Rectal smooth muscle tissue (tissue), 1 donor: ENCODE results near the gene ZNF598.
"Not testable (repeated sequence)": the region's sequence is repeated elsewhere in the genome, so short reads cannot be mapped to it uniquely, and the experiment has no call there.

Experiments
- H3K27ac ChIP-seq: one replicate; pipeline ENCODE4 v1.7.0; 2013; ENCODE audit warnings: low read depth, low read length, inconsistent platforms
- H3K27me3 ChIP-seq: one replicate; pipeline ENCODE4 v1.7.0; 2013; ENCODE audit warnings: low read length; ENCODE audit not compliant: control insufficient read depth, insufficient read depth
- H3K36me3 ChIP-seq: one replicate; pipeline ENCODE4 v1.7.0; 2013; ENCODE audit warnings: low read length; ENCODE audit not compliant: control insufficient read depth, insufficient read depth
- H3K4me1 ChIP-seq: one replicate; pipeline ENCODE4 v1.7.0; 2013; ENCODE audit warnings: low read length; ENCODE audit not compliant: control insufficient read depth, insufficient read depth
- H3K4me3 ChIP-seq: one replicate; pipeline ENCODE4 v1.7.0; 2013; ENCODE audit warnings: low read length
- H3K9ac ChIP-seq: one replicate; pipeline ENCODE4 v1.7.0; 2013; ENCODE audit warnings: low read length

ZNF598 gene

DNA sequence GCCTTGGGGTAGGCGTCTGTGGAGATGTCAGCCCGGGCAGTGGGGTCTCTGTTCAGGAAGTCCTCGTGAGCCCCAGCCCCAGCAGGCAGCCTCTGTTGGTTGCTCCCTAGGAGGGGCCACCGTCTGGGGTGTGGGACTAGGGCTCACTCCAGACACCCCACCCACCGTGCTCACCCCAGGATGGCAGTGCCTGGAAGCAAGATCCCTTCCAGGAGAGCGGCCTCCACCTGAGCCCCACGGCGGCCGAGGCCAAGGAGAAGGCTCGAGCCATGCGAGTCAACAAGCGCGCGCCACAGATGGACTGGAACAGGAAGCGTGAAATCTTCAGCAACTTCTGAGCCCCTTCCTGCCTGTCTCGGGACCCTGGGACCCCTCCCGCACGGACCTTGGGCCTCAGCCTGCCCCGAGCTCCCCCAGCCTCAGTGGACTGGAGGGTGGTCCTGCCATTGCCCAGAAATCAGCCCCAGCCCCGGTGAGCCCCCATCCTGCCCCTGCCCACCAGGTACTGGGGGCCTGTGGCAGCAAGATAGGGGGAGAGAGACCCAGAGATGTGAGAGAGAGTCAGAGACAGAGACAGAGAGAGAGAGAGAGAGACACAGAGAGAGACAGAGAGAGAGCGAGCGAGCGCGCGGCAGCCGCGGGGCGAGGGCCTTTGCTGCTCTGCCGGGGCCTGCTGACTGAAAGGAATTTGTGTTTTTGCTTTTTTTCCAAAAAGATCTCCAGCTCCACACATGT lies 28.2 kb upstream of the ZNF598 start:
- H3K4me1 ChIP-seq: peaks cover 38% of the 10 kb centered on the region
- peak overlapping the region; percentile 66 for H3K27ac ChIP-seq
- no peaks in the 10 kb centered on the region for H3K27me3 ChIP-seq
- peaks cover 3% of the 10 kb centered on the region for H3K36me3 ChIP-seq
- H3K4me3 ChIP-seq: no peak overlapping the region
- H3K9ac ChIP-seq: peak overlapping the region; percentile 21

DNA sequence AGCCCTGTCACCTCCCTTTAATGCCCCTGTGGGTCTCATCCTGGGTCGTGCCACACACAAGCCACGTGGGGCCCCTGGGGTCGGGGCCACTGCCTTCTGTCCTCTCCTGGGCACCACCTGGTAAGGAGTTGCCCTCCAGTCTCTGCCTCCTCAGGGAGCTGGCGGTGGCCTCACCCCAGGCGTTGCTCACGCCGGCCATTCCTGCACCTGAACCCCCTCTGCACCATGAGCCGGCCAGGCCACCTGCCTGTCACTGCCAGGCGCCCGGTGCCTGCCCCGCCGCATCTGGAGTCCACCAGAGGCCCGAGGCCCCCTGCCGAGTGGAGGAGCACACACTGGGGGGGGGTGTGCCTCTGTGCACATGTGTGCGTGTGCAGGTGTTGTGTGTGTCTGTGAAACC lies 27.5 kb upstream of the ZNF598 start:
- Histone ChIP-seq H3K4me1 (peaks cover 40% of the 10 kb centered on the region), H3K9ac (no peak overlapping the region), H3K4me3 (no peak overlapping the region), H3K27ac (no peak overlapping the region), H3K27me3 (no peaks in the 10 kb centered on the region), H3K36me3 (peaks cover 3% of the 10 kb centered on the region)

DNA sequence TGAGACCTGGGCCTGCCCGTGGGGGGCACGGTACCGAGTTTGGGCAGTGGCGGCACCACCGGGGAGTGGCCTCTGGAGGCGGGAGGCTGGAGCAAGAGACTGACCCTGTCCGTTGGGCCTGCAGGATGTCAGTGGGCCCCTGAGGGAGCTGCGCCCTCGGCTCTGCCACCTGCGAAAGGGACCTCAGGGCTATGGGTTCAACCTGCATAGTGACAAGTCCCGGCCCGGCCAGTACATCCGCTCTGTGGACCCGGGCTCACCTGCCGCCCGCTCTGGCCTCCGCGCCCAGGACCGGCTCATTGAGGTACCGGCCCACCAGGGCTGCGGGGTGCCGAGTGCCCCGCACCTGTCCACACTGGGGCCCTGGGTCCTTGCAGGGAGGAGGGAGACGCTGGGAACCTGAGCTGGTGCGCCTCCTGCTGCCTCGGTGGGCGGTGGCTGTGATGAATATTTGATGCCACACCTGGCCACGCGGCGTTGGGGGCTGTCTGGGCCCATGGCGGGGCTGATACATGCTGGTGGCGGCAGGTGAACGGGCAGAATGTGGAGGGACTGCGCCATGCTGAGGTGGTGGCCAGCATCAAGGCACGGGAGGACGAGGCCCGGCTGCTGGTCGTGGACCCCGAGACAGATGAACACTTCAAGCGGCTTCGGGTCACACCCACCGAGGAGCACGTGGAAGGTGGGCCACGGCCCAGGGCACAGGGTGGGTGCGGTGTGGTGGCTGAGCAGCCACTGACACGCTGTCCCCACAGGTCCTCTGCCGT lies 26.8 kb upstream of the ZNF598 start:
- peaks cover 40% of the 10 kb centered on the region for H3K4me1 ChIP-seq
- H3K27ac ChIP-seq: peak overlapping the region; percentile 78
- peaks cover 3% of the 10 kb centered on the region for H3K36me3 ChIP-seq
- no peak overlapping the region for H3K9ac ChIP-seq
- no peaks in the 10 kb centered on the region for H3K27me3 ChIP-seq
- H3K4me3 ChIP-seq: no peak overlapping the region

DNA sequence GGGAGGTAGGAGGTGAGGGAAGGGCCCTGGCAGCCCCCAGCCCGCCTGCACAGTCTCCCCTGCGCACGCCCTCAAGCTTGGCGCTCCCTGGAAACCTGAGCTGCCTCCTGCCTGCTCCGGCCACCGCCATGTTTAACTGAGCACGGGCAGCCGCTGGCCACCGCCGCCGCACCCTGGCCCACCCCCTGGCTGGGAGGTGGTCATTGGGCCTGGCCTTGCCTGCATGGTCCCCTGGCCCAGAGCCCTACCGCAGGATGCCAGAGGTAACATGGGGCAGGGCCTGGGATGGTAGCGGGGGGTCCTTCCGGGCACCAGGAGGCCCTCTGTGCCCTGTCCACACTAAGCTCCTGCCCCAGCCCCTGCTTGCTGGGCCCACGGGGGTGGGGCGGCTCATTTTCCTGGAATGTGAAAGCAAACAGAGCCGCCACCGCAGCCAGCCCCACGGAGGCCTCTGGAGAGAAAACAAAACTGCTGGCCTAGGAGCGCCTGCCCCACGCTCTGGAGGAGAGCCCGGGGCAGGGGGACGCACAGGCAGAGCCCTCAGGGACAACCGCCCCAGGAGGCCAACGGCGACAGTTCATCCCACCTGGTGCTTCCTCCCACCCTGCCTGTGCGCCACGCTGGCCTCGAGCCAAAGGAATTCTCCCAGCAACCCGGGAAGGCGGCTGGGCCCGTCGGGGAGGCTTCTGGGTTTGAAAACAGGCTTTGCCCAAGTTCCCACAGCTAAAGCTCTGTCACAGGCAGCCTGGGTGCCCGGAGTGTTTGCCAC lies 26.0 kb upstream of the ZNF598 start:
- H3K27ac ChIP-seq: peak overlapping the region; percentile 78
- H3K36me3 ChIP-seq: peaks cover 3% of the 10 kb centered on the region
- H3K9ac ChIP-seq: no peak overlapping the region
- H3K4me1 ChIP-seq: peaks cover 40% of the 10 kb centered on the region
- no peaks in the 10 kb centered on the region for H3K27me3 ChIP-seq
- peak overlapping the region; percentile 19 for H3K4me3 ChIP-seq

DNA sequence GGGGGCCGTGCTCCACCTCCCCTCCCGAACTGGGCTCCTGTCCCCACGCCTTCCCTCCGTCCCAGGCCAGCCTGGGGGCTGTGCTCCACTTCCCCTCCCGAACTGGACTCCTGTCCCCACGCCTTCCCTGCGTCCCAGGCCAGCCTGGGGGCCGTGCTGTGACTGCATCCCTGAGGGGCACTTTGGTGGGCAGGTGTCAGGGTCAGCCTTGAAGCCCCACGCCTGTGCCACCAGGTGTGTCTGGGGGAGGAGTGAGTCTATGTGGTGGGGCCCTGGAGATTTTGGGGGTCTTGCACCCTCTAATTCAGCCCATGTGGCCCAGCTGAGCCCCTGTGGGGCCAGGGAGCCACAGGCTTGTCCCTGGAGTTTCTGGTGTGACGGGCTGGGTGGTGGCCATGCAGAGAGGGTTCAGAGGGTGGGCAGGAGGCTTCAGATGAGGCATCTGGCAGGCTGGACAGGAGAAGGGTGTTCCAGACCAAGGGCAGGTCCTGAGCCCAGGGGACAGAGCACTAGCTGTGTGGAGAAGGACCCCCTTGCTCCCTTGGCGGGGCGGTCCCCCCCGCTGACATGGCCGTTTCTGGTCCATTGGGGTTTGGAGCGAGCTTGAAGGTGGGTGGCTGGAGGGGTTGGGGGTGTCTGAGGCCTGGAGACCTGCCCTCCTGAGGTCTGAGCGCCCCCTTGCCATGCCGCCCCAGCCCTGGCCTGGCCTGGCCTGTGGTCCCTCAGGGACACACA lies 25.2 kb upstream of the ZNF598 start:
- Histone ChIP-seq H3K4me1 (peaks cover 40% of the 10 kb centered on the region), H3K36me3 (peaks cover 3% of the 10 kb centered on the region), H3K4me3 (peak overlapping the region; percentile 14), H3K9ac (no peak overlapping the region), H3K27ac (peak overlapping the region; percentile 78), H3K27me3 (no peaks in the 10 kb centered on the region)

DNA sequence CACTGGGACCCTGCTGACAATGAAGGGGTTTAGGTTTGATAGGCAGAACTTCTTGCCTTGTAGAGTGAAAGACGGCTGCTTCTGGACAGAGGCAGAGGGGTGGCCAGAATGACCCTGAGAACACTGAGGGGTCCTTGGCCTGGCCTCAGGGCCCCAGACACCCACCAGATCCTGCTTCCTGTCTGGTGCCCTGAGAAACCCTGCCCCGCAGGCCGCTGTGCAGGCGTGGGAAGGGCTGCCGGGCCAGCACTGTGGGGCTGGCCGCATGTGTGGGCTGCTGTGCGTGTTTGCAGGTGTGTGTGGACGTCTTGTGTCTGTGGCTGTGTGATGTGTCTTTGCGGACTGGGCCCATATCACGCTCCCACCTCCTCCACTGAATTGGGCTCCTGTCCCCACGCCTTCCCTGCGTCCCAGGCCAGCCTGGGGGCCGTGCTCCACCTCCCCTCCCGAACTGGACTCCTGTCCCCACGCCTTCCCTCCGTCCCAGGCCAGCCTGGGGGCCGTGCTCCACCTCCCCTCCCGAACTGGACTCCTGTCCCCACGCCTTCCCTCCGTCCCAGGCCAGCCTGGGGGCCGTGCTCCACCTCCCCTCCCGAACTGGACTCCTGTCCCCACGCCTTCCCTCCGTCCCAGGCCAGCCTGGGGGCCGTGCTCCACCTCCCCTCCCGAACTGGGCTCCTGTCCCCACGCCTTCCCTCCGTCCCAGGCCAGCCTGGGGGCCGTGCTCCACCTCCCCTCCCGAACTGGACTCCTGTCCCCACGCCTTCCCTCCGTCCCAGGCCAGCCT lies 24.5 kb upstream of the ZNF598 start:
- Histone ChIP-seq H3K4me3 (peak overlapping the region; percentile 52), H3K4me1 (peaks cover 37% of the 10 kb centered on the region), H3K27ac (peak overlapping the region; percentile 85)
- H3K27me3 ChIP-seq, H3K9ac ChIP-seq, H3K36me3 ChIP-seq: not testable (repeated sequence)

DNA sequence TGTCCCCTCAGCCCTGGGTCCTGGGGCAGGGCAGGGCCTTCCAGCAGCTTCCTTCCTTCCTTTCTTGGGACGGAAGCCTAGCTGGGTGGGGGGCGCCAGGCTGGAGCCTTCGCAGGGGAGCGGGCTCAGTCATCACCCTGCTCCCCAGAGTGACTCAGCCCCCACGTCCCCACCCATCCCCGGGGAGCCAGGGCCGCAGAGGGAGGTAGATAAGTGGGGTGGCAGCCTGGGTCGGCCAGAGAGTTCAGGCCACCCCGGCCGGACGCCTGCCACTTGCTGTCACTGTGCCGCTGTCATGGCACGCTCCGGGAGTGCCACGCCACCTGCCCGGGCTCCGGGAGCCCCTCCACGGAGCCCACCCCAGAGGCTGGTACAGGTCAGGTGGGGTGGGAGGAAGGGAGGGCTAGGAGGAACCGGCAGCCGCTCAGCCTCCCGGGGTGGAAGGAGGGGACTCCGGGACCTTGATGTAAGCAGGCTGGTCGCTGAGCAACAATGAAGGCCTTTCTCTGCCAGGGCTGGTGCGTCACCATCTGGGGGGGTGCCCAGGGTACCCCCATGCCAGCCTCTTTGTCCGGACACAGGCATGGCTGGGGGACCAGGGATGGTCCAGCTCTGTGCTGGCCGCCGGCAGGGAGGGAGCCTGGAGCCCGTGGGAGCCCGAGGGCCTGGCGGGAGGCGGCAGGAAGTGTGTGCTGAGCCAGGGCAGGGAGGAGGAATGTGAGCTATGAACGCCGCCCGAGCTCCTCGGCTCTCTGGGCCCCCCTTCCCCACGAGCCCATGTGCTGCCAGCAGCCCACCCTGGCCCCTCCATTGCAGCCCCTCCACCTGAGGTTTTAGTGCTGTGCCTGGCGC lies 23.7 kb upstream of the ZNF598 start:
- H3K27ac ChIP-seq: peak overlapping the region; percentile 85
- no peaks in the 10 kb centered on the region for H3K27me3 ChIP-seq
- H3K36me3 ChIP-seq: peaks cover 6% of the 10 kb centered on the region
- peak overlapping the region; percentile 52 for H3K4me3 ChIP-seq
- H3K4me1 ChIP-seq: peaks cover 35% of the 10 kb centered on the region
- no peak overlapping the region for H3K9ac ChIP-seq

DNA sequence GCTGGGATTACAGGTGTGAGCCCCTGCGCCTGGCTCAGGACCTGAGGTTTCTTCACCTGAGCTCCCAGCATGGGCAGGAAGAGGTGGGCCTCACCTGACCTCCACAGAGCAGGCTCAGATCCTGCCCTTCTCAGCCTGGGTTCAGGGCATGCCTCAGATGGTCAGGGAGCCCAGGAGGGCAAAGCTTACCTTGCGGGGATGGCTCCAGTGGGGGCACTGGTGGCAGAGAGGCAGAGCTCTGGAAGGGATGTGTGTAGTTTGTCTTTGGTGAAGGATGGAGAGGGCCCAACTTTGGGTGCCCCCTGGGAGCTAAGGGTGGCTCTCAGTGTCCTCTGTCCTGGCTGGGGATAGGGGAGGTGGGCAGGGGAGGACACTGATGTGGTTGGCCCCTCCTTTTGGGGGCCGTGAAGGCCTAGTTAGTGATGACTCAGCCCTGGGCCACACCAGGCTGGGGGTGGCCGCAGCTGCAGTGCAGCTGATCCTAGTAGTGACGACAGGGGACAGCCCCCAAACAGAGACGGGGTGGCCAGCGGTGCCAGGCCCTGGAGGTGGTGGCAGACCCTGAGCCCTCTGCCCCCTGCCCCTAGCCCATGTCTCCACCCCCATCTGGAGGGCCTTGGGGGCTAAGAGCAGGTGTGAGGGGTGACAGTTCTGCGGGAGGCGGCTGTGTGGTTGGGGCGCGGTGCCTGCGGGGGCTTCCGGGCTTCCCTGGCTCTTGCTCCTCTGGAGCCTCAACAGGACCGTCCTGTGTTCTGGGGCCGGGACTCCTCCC lies 22.9 kb upstream of the ZNF598 start:
- Histone ChIP-seq H3K4me3 (no peak overlapping the region), H3K27me3 (no peaks in the 10 kb centered on the region), H3K27ac (peak overlapping the region; percentile 85), H3K9ac (no peak overlapping the region), H3K4me1 (peaks cover 35% of the 10 kb centered on the region), H3K36me3 (peaks cover 4% of the 10 kb centered on the region)

DNA sequence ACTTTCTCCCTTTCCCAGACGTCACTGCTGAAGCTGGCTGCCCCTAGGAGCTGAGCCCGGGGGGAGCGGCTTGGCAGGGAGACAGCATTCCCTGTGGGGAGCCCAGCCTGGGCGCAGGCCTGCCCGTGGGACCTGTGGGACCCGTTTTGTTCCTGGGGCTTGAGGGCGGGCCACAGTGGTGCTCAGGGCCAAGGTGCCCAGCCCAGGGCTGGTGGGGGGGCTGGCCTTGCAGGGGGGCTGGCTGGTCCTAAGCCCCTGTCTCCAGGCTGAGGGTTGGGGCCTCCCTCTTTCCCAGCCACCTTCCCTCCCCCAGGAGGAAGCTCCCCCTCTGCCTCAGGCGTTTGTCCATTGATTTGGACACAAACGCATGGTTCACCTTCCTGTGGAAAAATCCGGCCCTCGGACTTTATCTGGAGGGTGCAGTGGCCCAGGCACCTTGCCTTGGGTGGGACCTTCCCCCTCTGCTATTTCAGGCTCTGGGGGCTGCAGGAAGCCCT lies 21.5 kb upstream of the ZNF598 start:
- Histone ChIP-seq H3K36me3 (peaks cover 3% of the 10 kb centered on the region), H3K9ac (no peak overlapping the region), H3K4me3 (no peak overlapping the region), H3K27ac (no peak overlapping the region), H3K27me3 (no peaks in the 10 kb centered on the region), H3K4me1 (peaks cover 33% of the 10 kb centered on the region)

DNA sequence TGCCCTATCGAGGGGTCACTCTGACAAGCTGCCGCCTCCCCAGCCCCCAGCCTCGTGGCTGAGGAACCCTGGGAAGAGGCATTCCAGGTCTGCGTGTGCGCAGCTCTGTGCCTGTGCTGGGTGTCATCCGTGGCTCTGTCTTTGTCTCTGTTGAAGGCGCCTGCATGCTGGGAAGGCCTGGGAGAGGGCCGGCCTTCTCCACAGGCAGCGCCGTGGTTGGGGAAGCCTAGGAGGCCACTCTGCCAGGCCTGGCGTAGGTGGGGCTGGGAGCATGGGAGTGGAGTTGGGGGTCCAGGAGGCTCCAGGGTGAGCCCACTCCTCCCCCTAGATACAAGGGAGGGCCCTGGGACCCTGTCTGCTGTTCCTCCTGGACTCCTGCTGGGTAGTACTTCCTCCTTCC lies 20.4 kb upstream of the ZNF598 start:
- Histone ChIP-seq H3K4me3 (peak overlapping the region; percentile 4), H3K4me1 (peaks cover 23% of the 10 kb centered on the region), H3K27me3 (no peaks in the 10 kb centered on the region), H3K36me3 (peaks cover 3% of the 10 kb centered on the region), H3K27ac (no peak overlapping the region), H3K9ac (no peak overlapping the region)
